GM21367 (cell line): ENCODE results near the gene ESRRG.

Experiments
- ATAC-seq: cut with Tn5 transposase; IDR thresholded peaks from one replicate; pipeline ENCODE4 v1.9.1; 2021; ENCODE audit not compliant: unreplicated experiment

The ESRRG gene

GRCh38 chr1:216523043-216523442 is 200.2 kb downstream of the ESRRG start:
- no peak for ATAC-seq

GRCh38 chr1:216521477-216521876 is 201.8 kb downstream of the ESRRG start:
- no peak for ATAC-seq

GRCh38 chr1:216518844-216519627 is 204.2 kb downstream of the ESRRG start:
- ATAC-seq, result no peak

- ATAC-seq, result no peak
Observed at GRCh38 chr1:216502528-216503162, 220.6 kb downstream of the ESRRG start.

GRCh38 chr1:216500273-216500967 is 222.8 kb downstream of the ESRRG start:
- no peak for ATAC-seq

- no peak for ATAC-seq
Observed at GRCh38 chr1:216499581-216500272, 223.5 kb downstream of the ESRRG start.

GRCh38 chr1:216498277-216498676 is 225.0 kb downstream of the ESRRG start:
- ATAC-seq, result no peak

- no peak for ATAC-seq
Observed at GRCh38 chr1:216485042-216485441, 238.2 kb downstream of the ESRRG start.

- no peak for ATAC-seq
Observed at GRCh38 chr1:216483672-216484401, 239.4 kb downstream of the ESRRG start.

GRCh38 chr1:216482620-216483019 is 240.6 kb downstream of the ESRRG start:
- ATAC-seq, result no peak

GRCh38 chr1:216478238-216478637 is 245.0 kb downstream of the ESRRG start:
- ATAC-seq, result no peak

GRCh38 chr1:216476341-216476740 is 246.9 kb downstream of the ESRRG start:
- ATAC-seq, result no peak

GRCh38 chr1:216475659-216476276 is 247.5 kb downstream of the ESRRG start:
- no peak for ATAC-seq

- no peak for ATAC-seq
Observed at GRCh38 chr1:216466162-216466801, 256.9 kb downstream of the ESRRG start.

GRCh38 chr1:216464489-216464888 is 258.7 kb downstream of the ESRRG start:
- ATAC-seq, result no peak

- no peak for ATAC-seq
Observed at GRCh38 chr1:216462066-216462775, 261.0 kb downstream of the ESRRG start.

- no peak for ATAC-seq
Observed at GRCh38 chr1:216461466-216461865, 261.8 kb downstream of the ESRRG start.

GRCh38 chr1:216459651-216460207 is 263.5 kb downstream of the ESRRG start:
- no peak for ATAC-seq

GRCh38 chr1:216458812-216459211 is 264.4 kb downstream of the ESRRG start:
- no peak for ATAC-seq
